ENCODE results near the gene NRCAM. TPM values are rescaled to one million over a fixed set of nuclear protein-coding genes. Genes with fewer than 3 reads are reported as not detected.

Gene NRCAM
- total and polyA plus RNA-seq, 8 donors: 10.6 to 36.7 (median 16.2) TPM

DNA sequence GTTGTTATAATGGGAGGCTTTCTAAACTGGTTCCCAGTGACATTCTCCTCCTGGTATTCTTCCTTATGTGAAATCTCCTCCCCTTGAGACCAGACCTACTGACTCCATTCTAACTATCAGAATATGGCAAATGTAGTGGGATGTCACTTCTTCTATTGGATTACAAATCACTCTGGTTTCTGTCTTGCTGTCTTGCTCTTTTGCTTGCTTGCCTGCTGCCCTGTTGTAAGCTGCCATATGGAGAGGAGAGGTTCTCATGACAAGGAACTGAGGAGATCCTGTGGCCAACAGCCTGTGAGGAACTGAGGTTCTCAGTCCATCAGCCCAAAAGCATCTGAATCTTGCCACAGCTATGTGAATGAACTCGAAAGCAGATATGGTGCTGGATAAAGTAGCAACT, 4.7 kb upstream of the NRCAM start:
- intact Hi-C loops (cut with DNase I): loop anchor here in 1 of 2 donors (10.0 kb wide), 1 partner anchor 276 kb away; no protein-coding TSS in a partner anchor
- Histone ChIP-seq H3K27me3 (peaks cover 27 to 55% of the 10 kb centered on the region in 2 donors), H3K36me3 (no peaks in the 10 kb centered on the region), H3K4me3 (no peak overlapping the region), H3K9me3 (no peaks in the 10 kb centered on the region), H3K27ac (no peak overlapping the region), H3K4me1 (peaks cover 0 to 9% of the 10 kb centered on the region in 2 donors)
- ATAC-seq (no peak), DNase-seq (no peak)
- TF ChIP-seq, protein P1, sequence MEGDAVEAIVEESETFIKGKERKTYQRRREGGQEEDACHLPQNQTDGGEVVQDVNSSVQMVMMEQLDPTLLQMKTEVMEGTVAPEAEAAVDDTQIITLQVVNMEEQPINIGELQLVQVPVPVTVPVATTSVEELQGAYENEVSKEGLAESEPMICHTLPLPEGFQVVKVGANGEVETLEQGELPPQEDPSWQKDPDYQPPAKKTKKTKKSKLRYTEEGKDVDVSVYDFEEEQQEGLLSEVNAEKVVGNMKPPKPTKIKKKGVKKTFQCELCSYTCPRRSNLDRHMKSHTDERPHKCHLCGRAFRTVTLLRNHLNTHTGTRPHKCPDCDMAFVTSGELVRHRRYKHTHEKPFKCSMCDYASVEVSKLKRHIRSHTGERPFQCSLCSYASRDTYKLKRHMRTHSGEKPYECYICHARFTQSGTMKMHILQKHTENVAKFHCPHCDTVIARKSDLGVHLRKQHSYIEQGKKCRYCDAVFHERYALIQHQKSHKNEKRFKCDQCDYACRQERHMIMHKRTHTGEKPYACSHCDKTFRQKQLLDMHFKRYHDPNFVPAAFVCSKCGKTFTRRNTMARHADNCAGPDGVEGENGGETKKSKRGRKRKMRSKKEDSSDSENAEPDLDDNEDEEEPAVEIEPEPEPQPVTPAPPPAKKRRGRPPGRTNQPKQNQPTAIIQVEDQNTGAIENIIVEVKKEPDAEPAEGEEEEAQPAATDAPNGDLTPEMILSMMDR (IDR thresholded peaks at IDR 0.05): no peak

GRCh38 chr7:108459922-108460551, 3.8 kb upstream of the NRCAM start:
- TF ChIP-seq, protein P1 (IDR thresholded peaks at IDR 0.05): peak in 1 of 2 donors; percentile 24
- ATAC-seq: peak; percentile 34
- peak in 1 of 4 donors; percentile 33 for DNase-seq
- Histone ChIP-seq H3K9me3 (no peaks in the 10 kb centered on the region), H3K36me3 (no peaks in the 10 kb centered on the region), H3K27me3 (peaks cover 36 to 64% of the 10 kb centered on the region in 2 donors), H3K4me1 (peaks cover 4 to 19% of the 10 kb centered on the region in 2 donors), H3K27ac (no peak overlapping the region), H3K4me3 (no peak overlapping the region)
- intact Hi-C loops (cut with DNase I): loop anchor here in 1 of 2 donors (10.0 kb wide), 1 partner anchor 275 kb away; no protein-coding TSS in a partner anchor

DNA sequence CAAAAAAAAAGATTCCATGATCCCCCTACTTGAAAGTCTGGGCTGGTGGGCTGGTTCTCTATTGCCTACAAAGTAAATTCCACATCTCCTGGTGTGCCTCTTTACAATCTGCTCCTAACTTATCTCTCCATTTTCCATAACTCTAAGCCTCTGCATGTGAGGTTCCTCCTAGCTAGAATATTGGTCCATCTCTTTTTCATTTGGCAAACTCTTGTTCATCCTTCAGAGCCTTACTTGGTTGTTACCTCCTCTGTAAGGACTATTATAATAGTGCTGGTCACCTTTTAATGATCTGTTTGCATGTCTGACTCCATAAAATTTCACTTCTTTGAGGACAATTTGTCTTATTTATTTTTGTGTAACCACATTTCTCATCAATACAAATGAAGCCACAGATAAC, 1.6 kb upstream of the NRCAM start:
- Histone ChIP-seq H3K4me3 (no peak overlapping the region), H3K36me3 (no peaks in the 10 kb centered on the region), H3K9me3 (no peaks in the 10 kb centered on the region), H3K4me1 (peaks cover 11 to 26% of the 10 kb centered on the region in 2 donors), H3K27ac (no peak overlapping the region), H3K27me3 (peaks cover 43 to 86% of the 10 kb centered on the region in 2 donors)
- ATAC-seq: no peak
- TF ChIP-seq, protein P1 (IDR thresholded peaks at IDR 0.05): no peak
- intact Hi-C loops (cut with DNase I): no loop called here
- no peak for DNase-seq

DNA sequence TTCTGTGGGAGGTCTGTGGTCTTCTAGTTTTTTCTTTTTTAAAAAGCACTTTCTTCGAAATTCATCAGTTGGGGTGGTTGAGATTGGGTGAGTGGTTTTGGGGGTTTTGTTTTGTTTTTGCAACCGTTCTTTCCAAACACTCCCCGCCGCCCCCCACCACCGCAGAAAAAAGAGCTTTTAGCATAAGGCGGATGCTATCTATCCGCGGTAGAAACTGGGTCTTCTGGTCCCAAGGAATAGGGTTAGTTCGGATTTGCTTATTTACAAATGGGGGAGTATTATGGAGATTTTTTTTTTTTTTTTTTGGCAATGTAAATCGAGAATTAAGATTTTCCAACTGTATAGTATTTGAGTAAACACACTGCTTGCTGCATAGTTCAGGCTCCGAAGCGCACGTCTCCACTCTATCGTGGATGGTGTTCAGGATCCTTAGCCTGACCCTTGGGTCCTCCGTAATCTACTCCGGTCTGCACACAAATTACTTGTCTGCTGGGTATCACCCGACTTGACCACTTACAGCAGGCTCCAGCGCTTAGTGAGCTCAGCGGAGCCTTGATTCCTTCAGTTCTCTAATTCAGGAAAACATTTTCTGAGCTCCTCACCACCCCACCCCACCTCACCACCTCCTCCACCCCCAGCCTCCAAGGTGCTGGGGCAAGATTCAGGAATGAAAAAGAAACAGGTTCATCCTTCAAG, 757 bp upstream of the NRCAM start:
- Histone ChIP-seq H3K27me3 (peaks cover 43 to 94% of the 10 kb centered on the region in 2 donors), H3K27ac (no peak overlapping the region), H3K4me3 (peak overlapping the region in 1 of 2 donors; percentile 43), H3K9me3 (no peaks in the 10 kb centered on the region), H3K36me3 (no peaks in the 10 kb centered on the region), H3K4me1 (peaks cover 11 to 26% of the 10 kb centered on the region in 2 donors)
- DNase-seq (no peak), ATAC-seq (no peak)
- TF ChIP-seq, protein P1 (IDR thresholded peaks at IDR 0.05): no peak
- intact Hi-C loops (cut with DNase I): no loop called here

DNA sequence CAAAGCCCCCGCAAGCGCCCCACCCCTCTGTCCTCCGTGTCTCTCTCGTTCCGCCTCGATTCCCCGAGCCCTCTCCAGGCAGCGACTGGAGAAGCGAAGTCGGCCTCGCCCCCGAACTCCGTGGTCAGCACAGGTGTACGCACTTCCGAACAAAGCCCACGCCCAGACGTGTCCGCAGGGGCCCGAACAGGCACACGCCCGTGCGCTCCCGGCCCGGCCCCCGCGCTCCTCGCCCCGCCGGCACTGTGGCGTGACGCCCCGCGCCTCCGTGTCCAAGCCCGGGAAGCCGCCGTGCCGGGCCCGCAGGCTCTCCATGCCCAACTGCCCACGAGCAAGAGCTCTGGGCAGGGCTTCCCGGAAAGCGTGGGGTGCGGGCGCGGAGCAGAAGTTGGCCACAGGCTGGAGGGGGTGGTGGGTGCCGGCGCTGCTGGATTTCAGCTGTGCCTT, 662 bp downstream of the NRCAM start:
- intact Hi-C loops (cut with DNase I): no loop called here
- Histone ChIP-seq H3K4me3 (peak overlapping the region; percentile 41 to 43), H3K9me3 (no peaks in the 10 kb centered on the region), H3K27me3 (peaks cover 43 to 97% of the 10 kb centered on the region in 2 donors), H3K4me1 (peaks cover 11 to 26% of the 10 kb centered on the region in 2 donors), H3K27ac (no peak overlapping the region), H3K36me3 (no peaks in the 10 kb centered on the region)
- TF ChIP-seq, protein P1 (IDR thresholded peaks at IDR 0.05): no peak
- DNase-seq: peak in 1 of 4 donors; percentile 75
- ATAC-seq: peak; percentile 43
